GM15510 (cell line): ENCODE measurements around the gene CRISPLD2.

Experiments used
- POLR2A ChIP-seq: IDR thresholded peaks from 3 replicates; pipeline ENCODE4 v1.6.1; 2011; ENCODE audit warnings: borderline replicate concordance; ENCODE audit not compliant: insufficient read length; ENCODE audit errors: extremely low read depth

CRISPLD2 gene

GRCh38 chr16:84815462-84815861, 4.3 kb upstream of the CRISPLD2 start:
- TF ChIP-seq POLR2A, result no peak

DNA sequence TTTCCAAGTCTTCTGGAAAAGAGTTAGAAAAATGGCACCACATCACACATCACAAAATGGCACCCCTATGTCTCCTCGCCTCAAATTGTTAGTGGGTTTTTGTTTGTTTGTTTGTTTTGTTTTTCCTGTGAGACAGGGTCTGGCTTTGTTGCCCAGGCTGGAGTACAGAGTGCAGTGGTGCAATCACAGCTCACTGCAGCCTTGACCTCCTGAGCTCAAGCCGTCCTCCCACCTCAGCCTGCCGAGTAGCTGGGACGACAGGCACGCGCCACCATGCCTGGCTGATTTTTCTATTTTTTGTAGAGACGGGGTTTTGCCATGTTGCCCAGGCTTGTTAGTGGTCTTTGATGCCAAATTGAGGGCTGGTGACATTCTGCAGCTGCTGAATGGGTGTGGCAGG, 3.8 kb upstream of the CRISPLD2 start:
- no peak for TF ChIP-seq POLR2A

- no peak for TF ChIP-seq POLR2A
Measured at GRCh38 chr16:84816485-84816884, 3.3 kb upstream of the CRISPLD2 start.

- TF ChIP-seq POLR2A, result no peak
Measured at GRCh38 chr16:84817206-84817605, 2.6 kb upstream of the CRISPLD2 start.

- TF ChIP-seq POLR2A, result no peak
Measured at GRCh38 chr16:84817613-84818012, 2.2 kb upstream of the CRISPLD2 start.

DNA sequence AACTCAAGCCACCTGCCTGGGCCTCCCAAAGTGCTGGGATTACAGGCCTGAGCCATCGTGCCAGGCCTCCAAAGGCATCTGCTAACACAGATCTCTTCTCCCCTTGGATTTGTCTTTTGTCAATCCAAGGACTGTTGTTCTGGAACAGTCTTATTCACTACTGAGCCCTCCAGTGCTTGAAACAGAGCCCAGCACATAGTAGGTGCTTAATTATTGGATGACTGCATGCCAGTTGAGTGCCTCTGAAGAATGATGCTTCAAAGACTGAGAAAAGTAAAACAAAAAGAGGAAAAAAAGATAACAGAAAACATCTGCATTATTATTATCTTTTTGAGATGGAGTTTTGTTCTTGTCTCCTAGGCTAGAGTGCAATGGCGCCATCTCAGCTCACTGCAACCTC, 1.7 kb upstream of the CRISPLD2 start:
- no peak for TF ChIP-seq POLR2A

DNA sequence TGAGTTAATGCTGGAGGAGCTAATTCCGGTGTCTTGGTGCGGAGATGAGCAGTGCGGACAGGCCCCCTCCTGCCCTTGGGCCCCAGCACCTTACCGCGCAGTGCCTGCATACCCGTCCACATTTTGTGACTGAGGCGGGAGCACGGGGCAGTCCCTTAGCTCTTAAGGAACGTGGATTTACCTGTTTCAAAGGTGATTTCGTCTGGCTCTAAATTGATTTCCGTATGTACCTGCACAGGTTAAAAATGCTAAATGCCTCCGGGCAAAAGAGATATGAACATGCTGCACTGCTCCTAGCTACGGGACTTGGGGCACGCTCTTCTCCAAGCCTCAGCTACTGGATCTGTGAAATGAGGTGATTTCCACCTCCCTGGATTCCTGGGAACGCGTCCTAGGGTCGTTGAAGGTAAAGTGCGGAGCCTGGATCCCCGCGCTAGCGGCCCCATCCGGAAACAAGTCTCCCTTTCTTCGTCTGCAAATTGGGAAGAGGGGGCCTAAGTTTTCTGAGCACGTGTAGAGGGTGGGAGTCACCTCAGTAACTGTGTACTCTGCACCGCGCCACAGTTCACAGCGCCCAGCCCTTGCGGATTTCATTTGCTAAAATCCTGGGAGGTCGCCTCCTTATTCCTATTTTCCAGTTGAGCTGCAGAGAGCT, 669 bp upstream of the CRISPLD2 start:
- no peak for TF ChIP-seq POLR2A

- no peak for TF ChIP-seq POLR2A
Measured at GRCh38 chr16:84820305-84820684, 510 bp downstream of the CRISPLD2 start.

GRCh38 chr16:84820771-84821170, 986 bp downstream of the CRISPLD2 start:
- no peak for TF ChIP-seq POLR2A

- TF ChIP-seq POLR2A, result no peak
Measured at GRCh38 chr16:84821179-84821578, 1.4 kb downstream of the CRISPLD2 start.

- no peak for TF ChIP-seq POLR2A
Measured at GRCh38 chr16:84821728-84822689, 2.2 kb downstream of the CRISPLD2 start.

DNA sequence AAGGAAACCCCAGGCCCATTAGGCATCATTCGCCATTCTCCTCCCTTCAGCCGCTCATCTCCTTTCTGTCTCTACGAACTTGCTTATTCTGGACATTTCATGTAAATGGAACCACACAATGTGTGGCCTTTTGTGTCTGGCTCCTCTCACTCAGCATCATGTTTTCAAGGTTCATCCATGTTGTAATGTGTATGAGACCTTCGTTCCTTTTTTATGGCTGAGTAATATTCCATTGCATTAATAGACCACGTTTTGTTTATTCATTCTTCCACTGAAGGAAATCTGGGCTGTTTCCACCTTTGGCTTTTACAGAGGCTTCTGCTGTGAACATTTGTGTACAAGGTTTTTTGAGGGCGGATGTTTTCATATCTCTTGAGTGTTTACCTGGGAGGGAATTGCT, 3.2 kb downstream of the CRISPLD2 start:
- no peak for TF ChIP-seq POLR2A

DNA sequence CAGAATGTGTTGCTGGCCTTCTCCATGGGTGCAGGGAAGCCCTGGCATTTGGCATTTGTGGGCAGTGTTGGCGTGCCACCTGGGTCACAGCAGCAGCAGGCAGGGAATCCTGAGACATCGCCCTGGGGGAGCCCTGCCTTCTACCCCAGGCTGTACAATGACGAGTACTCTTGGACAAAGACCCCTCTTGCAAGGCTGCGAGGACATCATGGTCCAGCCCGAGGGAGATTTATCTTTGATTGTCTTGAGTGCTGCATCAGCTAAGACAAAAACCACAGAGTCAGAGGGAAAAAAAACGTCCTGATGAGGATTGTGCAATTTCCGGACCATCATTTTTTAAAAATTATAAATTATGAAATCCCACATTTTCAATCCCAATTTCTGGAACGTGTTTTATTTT, 3.7 kb downstream of the CRISPLD2 start:
- TF ChIP-seq POLR2A, result no peak

DNA sequence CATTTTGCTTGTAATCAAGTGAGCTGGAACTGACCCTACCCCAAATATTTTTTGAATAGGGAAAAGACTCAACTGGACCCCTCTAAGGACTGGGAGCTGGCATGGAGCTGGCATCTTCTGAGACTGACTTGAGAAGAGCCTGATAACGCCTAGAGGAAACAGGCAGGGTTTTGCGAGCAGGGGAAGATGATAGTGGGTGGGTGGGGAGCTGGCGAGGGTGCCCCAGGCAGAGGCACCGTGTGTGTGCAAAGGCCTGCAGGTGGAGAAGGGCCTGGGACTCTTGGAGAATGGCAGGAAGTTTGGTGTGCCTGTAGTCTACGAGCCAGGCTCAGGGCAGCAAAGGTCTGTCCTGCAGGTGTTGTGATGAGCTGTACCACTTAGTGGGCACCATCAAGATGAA, 4.1 kb downstream of the CRISPLD2 start:
- TF ChIP-seq POLR2A, result no peak

DNA sequence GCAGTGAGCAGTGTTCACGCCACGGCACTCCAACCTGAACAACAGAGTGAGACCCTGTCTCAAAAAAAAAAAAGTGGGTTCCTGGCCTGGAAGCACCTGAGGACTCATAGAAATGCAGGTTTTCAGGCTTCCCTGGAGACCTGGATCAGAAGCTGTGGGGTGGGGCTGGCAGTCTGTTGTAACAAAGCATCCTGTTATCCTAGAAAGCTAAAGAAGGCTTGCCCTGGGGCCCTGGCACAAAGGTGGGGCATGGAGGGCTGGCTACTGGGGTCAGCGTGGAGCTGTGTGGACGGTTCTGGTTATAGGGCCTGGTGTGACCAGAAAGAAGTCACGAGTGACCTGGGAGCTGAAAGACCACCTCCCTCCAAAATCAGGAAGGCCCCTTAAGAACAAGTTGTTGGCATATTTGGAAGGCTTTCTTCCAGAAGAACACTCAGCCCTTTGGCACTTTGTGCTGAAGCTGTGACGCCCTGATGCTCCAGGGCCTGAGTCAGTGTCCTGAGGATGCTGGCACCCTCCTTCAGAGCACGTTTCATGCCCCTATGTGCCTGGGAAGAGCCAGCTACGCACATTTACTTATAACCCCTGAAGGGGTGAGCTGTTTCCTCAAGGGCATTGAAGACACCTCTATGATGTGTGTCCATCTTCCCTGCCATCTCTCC, 6.2 kb downstream of the CRISPLD2 start:
- TF ChIP-seq POLR2A, result no peak

GRCh38 chr16:84826558-84826941, 6.8 kb downstream of the CRISPLD2 start:
- TF ChIP-seq POLR2A, result no peak

DNA sequence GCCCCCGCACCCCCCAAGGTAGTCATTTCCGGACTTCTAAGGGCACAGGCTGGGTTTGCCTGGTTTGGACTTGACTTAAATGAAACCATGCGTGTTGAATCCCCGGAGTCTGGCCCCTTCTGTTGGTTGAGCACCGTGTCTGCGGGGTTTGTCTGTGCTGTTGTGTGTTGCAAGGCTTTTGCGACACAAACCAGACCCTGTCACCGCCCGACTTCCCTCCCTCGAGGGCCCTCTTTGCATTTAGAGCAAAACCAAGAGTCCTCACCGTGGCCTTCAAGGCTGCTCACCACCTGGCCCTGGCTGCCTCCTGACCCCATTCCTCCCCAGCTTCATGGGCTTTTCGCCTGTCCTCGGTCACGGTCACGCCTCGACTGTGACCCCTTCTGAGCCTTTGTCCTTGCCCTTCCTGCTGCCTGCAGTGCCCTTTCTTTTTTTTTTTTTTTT, 7.4 kb downstream of the CRISPLD2 start:
- no peak for TF ChIP-seq POLR2A

DNA sequence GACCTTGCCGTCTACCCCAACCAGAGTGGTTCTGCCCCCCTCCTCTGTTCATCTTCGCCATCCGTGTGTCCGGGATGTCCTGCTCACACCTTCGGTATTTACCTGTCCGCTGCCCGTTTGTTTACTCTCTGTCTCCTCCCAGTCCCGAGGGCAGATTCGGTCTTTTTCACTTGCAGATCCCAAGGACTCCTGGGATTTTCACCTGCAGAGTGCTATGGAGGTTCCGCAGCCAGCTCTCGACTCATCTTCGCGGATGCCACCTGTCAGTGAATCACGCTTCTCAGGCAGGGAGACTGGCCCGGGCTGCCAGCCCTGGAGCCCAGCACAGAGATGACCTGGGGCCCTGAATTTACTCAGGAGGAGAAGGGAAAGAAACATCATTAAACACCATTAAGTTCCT, 8.1 kb downstream of the CRISPLD2 start:
- TF ChIP-seq POLR2A, result no peak
